NCI-H2107 (cell line): ENCODE measurements around the gene MAP4.

ENCODE experiments used
- DNase-seq: peaks from one replicate; lab custom pipeline; 2025; lab: John Stamatoyannopoulos, UW

MAP4 gene

GRCh38 chr3:47964740-47965139, 51.5 kb downstream of the MAP4 start:
- DNase-seq, result no peak

GRCh38 chr3:47961815-47962606, 54.2 kb downstream of the MAP4 start:
- DNase-seq, result no peak

- DNase-seq, result no peak
Observed at GRCh38 chr3:47961036-47961435, 55.2 kb downstream of the MAP4 start.

GRCh38 chr3:47956521-47956920, 59.7 kb downstream of the MAP4 start:
- no peak for DNase-seq

- DNase-seq, result no peak
Observed at GRCh38 chr3:47954567-47954966, 61.6 kb downstream of the MAP4 start.

GRCh38 chr3:47950453-47951169, 65.6 kb downstream of the MAP4 start:
- DNase-seq, result no peak

GRCh38 chr3:47949979-47950378, 66.2 kb downstream of the MAP4 start:
- DNase-seq, result no peak

- DNase-seq, result no peak
Observed at GRCh38 chr3:47940232-47940631, 76.0 kb downstream of the MAP4 start.

- DNase-seq, result no peak
Observed at GRCh38 chr3:47932421-47932820, 83.8 kb downstream of the MAP4 start.

- DNase-seq, result no peak
Observed at GRCh38 chr3:47930979-47931378, 85.2 kb downstream of the MAP4 start.

- DNase-seq, result no peak
Observed at GRCh38 chr3:47916696-47917095, 99.5 kb downstream of the MAP4 start.

GRCh38 chr3:47916201-47916600, 100.0 kb downstream of the MAP4 start:
- no peak for DNase-seq

- DNase-seq, result no peak
Observed at GRCh38 chr3:47912006-47912504, 104.2 kb downstream of the MAP4 start.

- DNase-seq, result no peak
Observed at GRCh38 chr3:47910777-47911440, 105.3 kb downstream of the MAP4 start.

- DNase-seq, result no peak
Observed at GRCh38 chr3:47910233-47910632, 106.0 kb downstream of the MAP4 start.

GRCh38 chr3:47909607-47910006, 106.6 kb downstream of the MAP4 start:
- no peak for DNase-seq

GRCh38 chr3:47908744-47909143, 107.5 kb downstream of the MAP4 start:
- DNase-seq, result no peak

GRCh38 chr3:47907784-47908183, 108.4 kb downstream of the MAP4 start:
- DNase-seq, result no peak

- DNase-seq, result no peak
Observed at GRCh38 chr3:47902746-47903145, 113.5 kb downstream of the MAP4 start.

- no peak for DNase-seq
Observed at GRCh38 chr3:47901280-47901833, 114.9 kb downstream of the MAP4 start.

GRCh38 chr3:47899495-47900108, 116.6 kb downstream of the MAP4 start:
- DNase-seq, result no peak

- DNase-seq, result no peak
Observed at GRCh38 chr3:47897954-47898353, 118.3 kb downstream of the MAP4 start.
